Omental fat pad (tissue), 4 donors: ENCODE measurements around the gene HDAC11. TPM values are rescaled to one million over a fixed set of nuclear protein-coding genes. Genes with fewer than 3 reads are reported as not detected.
A peak's percentile ranks its signal among the peaks of the same experiment; 100 is the strongest.

Experiments used
- ATAC-seq: fragments of 150-250 bp; one replicate; pipeline ENCODE4 v1.9.1; 2016; ENCODE audit warnings: mild to moderate bottlenecking, moderate library complexity; ENCODE audit not compliant: low FRiP score
- DNase-seq: peaks from one replicate; pipeline ENCODE4 v3.0.0-alpha.2; 2019; ENCODE audit warnings: low spot score
- CTCF ChIP-seq, 3 donors: fragments of 450-650 bp; IDR thresholded peaks; one replicate each; pipeline ENCODE4 v1.5.1; 2016 to 2017; ENCODE audit warnings: antibody characterized with exemption in 3 of 3, mild to moderate bottlenecking in 3 of 3, moderate library complexity in 2 of 3
- total RNA-seq, 4 donors: library from RNA; depleted of rRNA; stranded (reverse); fragments of >200 nt; gene quantifications; one replicate each; pipeline ENCODE4 v1.1.0, GENCODE V29; 2016

The HDAC11 gene
- total RNA-seq, 4 donors from 2014 or later: 5.9 to 22.2 (median 9.3) TPM

- no peak for DNase-seq
- ATAC-seq: no peak
- TF ChIP-seq CTCF (IDR thresholded peaks at IDR 0.05): no peak
Measured at GRCh38 chr3:13540297-13540995, 60.3 kb downstream of the HDAC11 start.

DNA sequence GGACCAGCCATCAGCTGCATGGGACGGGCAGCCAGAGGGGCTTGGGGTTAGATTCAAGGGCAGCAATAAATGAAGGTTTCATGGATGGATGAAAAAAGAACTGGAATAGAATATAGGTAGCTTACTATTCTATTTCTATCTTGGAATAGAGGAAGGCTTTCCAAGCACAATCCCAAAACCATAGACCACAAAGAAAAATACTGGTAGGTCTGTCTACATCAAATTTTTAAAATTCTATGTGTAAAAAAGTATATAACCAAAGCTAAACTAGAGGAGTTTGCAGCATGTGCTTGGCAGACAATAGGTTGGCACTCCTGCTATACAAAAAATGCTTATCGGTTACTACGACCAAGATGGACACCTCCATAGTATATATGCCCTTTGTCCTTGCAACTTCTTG lies 61.6 kb downstream of the HDAC11 start:
- no peak for DNase-seq
- TF ChIP-seq CTCF (IDR thresholded peaks at IDR 0.05): no peak

DNA sequence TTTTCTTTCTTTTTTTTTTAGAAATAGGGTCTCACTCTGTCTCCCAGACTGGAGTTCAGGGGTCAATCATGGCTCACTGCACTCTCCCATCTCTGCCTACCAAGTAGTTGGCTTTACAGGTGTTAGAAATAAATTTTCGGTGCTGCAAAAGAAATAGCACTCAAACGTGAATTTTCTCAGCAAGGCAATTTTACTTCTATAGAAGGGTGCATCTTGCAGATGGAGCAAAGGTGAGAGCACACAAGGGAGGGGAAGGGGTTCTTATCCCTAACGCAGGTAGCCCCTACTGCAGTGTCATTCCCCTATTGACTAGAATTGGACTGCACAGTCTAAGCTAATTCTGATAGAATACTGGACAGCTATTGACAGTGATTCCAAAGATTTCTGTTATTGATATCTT lies 62.0 kb downstream of the HDAC11 start:
- TF ChIP-seq CTCF (IDR thresholded peaks at IDR 0.05): no peak
- DNase-seq: no peak
- no peak for ATAC-seq

More for the DNA sequence above, 61.6 kb downstream of the HDAC11 start:
- no peak for ATAC-seq

GRCh38 chr3:13543253-13543652 lies 63.1 kb downstream of the HDAC11 start:
- ATAC-seq (peak; percentile 82), DNase-seq (peak; percentile 60)

DNA sequence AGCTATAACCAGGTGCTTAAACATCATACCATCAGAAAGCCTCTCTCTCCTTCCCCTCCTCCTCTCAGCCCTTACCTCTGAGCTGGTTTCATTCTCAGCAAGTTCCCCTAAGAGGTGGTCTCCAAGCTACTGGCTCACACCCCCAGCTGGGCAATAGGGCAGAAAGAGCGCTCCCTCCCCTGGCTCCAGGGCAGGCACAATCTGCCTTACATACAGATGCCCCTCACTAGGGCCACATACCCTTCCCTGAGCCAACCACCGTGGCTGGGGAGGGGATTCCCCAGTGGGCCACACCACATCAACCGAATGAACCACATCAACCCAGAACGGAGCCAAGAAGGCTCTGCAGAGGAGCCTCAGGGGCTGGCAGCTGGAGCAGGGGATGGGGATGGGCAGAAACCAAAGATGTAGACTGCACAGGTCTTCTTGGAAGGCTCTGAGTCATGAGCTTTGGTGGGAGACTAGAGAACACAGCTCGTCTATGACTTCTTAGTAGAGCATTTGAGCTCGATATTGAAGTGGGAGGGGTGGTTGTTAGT lies 64.3 kb downstream of the HDAC11 start:
- ATAC-seq (peak; percentile 43), DNase-seq (no peak)
- TF ChIP-seq CTCF (IDR thresholded peaks at IDR 0.05): no peak

More at GRCh38 chr3:13543253-13543652, 63.1 kb downstream of the HDAC11 start:
- TF ChIP-seq CTCF (IDR thresholded peaks at IDR 0.05): no peak

DNA sequence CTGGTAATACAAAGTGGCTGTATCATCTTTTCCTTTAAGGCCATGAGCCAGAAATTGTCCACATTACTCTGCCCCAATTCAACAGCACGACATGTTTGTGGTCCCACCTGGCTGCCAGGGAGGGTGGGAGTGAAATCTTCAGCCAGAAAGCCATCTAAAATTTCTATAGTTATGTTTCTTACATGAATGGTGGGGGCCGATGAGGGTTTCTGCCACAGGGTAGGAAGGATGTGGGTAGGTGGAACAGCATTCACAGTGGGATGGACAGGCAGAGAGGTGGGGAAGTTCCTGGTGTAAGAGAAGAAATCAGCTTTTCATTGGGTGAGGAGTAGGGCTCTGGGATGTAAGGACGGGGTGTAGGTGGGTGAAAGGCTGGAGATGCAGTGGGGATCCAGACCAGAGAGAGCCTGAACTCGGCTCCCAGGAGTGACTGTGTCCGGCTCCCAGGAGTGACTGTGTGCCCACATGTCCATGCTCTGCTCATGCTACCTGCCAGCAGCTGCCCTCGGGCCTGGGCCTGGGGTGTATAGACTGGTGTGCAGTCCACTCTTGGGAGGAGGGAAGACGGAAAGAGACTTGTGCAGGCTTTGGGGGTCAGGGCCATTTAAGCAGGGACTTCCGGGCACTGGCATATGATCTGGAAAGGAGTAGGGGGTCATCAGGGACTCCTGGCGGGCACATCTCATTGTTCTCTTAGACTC lies 65.0 kb downstream of the HDAC11 start:
- ATAC-seq (no peak), DNase-seq (no peak)
- TF ChIP-seq CTCF (IDR thresholded peaks at IDR 0.05): no peak
